GM12872 (cell line): ENCODE measurements around the gene AEBP1.

ENCODE experiments used
- TF ChIP-seq, protein P1 (sequence below): IDR thresholded peaks from 3 replicates; pipeline ENCODE4 v1.5.1; 2011; ENCODE audit warnings: low read depth, mild to moderate bottlenecking, low read length, moderate library complexity; ENCODE audit not compliant: insufficient read depth

AEBP1 gene

DNA sequence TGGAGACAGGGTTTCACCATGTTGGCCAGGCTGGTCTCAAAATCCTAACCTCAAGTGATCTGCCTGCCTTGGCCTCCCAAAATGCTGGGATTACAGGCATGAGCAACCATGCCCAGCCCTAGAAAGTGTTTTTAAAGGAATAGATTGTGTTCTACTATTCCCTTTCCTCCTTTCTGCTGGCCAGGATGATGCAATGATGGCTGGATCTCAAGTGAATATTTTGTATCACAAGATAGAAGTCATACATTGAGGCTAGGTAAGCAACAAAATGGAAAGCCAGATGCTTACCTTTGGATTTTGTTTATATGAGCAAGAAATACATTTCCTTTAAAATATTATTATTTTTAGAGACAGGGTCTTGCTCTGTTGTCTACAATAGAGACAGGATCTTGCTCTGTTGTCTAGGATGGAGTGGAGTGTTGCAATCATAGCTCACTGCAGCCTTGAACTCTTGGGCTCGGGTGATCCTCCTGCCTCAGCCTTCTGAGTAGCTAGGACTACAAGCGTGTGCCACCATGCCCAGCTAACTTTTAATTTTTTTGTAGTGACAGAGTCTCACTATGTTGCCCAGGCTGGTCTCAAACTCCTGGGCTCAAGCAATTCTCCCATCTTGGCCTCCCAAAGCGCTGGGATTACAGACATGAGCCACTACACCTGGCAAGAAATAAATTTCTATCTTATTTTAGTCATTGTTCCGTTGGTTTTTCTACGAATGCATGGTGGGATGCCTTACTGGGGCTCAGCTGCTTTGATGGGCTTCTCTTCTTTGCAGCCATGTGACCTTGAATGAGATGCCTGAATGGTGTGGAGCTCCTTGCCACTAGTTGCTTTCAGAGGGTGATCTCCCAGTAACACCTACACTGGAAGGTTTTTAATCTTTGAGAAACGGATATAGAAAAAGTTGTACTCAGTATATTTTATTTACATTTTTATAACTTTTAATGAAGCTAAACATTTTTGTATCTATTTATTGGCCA lies 5.8 kb upstream of the AEBP1 start:
- TF ChIP-seq, protein P1, sequence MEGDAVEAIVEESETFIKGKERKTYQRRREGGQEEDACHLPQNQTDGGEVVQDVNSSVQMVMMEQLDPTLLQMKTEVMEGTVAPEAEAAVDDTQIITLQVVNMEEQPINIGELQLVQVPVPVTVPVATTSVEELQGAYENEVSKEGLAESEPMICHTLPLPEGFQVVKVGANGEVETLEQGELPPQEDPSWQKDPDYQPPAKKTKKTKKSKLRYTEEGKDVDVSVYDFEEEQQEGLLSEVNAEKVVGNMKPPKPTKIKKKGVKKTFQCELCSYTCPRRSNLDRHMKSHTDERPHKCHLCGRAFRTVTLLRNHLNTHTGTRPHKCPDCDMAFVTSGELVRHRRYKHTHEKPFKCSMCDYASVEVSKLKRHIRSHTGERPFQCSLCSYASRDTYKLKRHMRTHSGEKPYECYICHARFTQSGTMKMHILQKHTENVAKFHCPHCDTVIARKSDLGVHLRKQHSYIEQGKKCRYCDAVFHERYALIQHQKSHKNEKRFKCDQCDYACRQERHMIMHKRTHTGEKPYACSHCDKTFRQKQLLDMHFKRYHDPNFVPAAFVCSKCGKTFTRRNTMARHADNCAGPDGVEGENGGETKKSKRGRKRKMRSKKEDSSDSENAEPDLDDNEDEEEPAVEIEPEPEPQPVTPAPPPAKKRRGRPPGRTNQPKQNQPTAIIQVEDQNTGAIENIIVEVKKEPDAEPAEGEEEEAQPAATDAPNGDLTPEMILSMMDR, result no peak

DNA sequence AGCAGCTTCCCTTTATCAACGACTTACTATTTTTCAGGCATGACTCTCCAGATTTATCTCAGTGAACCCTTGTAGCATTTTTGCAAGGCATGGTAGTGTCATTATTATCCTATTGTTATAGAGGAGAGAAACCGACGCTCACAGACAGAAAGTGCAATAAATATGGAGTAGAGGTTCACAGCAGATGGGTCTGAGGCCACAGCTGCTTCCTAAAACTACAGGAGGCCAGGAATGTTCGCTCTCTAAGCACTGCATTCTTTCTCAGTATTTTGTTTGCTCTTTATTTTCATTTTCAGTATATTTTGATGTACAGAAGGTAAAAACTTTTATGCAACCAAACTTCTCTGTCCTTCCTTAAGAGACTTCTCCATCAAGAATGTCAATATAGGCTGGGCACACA lies 4.5 kb upstream of the AEBP1 start:
- TF ChIP-seq, protein P1, result no peak

DNA sequence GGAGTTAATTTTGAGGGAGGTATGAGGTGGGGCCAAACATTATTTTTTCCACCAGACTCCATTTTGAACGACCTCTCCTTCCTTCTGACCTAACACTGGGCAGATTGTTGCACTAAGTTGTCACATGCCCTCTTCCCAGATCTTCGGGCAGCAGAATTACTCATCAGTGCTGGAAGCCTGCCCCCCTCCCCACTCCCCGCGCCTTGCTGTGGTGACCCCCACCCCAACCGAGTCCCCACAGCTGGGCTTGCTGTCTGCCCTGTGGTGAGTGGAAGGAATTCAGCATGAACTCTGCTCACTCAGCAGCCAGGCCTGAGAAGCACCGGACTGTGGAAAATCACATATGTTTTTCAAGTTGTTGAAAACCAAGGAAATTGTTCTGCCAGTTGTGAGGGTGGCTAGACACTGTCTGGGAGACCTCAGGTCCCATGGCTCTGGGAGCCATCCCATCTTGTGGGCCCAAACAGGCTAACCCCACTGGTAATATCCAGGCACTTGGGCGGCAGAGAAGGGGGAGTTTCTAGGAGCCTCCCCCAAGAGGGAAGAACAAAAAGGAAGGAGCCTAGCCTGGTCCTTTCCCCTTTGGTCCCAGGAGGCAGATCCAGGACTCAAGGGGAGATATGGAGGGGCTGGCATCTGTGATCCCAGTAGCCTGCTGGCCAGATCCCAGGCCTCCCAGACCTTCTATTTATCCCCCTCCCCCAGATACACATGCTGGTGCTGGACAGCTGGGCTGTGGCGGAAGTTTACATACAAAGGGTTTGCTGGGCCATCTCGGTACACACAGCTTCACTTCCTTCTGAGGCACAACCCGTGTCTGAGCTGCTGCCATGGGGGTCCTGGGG lies 3.5 kb upstream of the AEBP1 start:
- TF ChIP-seq, protein P1, result no peak

DNA sequence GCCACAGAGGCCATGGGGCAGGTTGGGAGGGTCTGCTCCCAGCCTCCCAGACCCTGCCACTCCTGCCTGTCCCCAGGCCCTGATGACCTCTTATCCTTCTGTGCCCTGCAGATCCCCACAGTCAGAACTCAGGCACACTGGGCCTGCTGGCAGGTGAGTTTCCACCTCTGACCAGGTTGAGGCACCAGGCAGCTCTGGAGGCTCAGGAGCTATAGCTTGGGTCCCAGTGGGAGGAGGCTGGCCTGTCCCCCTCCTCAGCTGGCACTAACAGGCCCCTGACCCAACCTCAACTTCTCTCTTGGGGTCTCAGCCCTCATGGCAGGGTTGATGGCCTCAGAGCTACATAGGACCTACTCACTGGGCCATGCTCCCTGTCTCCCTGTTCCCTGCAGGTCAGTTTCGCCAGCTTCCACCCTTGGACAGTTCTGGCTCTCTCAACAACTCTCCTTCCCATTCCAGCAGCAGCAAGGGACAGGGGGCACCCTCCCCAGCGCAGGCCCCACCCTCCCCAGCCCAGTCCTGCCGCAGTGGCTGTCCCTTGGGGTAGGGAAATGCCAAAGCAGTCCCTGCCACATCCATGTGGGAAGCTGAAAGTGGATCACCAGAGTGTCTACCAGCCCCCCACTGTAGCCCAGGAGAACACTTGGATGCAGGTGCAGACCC lies 2.7 kb upstream of the AEBP1 start:
- TF ChIP-seq, protein P1, result no peak

DNA sequence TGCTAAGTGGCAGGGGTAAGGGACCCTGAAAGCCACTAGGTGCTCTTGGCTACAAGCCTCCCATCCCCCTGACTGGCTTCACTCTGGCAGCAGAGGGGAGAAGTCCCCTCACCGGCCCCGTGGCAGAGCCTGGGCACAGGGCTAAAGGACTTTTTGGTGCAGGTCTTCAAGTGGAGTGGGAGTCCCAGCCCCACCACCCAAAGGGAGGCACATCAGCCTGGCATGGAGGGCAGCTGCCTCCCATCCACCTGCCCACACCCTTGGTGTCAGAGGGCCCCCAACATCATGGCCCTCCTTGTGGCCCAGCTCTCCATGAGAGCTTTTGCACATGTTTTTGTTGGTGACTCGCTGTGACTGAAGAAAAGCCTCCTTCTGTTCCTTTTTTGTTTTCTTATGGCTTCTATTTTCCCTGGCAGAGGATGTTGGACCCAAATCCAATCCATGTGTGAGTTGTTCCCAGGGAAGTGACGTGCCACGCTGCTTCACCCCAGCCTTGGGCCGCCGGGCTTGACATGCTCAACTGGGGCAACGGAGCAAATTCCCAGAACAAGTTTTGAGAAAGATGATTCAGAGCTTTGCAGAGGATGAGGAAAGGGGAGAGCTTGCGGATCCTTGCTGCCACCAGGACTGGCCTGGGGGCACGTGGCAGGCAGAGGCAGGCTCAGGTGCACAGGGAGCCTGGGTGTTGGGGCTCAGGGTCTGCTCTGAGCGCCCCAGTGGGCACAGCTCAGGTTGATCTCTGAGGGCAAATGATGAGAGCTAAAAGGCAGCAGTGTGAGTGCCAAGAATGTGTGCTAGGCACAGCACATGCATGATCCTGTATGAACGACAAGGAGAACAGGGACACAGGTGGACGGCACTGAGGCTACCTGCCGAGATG lies 1.9 kb upstream of the AEBP1 start:
- TF ChIP-seq, protein P1, result no peak

DNA sequence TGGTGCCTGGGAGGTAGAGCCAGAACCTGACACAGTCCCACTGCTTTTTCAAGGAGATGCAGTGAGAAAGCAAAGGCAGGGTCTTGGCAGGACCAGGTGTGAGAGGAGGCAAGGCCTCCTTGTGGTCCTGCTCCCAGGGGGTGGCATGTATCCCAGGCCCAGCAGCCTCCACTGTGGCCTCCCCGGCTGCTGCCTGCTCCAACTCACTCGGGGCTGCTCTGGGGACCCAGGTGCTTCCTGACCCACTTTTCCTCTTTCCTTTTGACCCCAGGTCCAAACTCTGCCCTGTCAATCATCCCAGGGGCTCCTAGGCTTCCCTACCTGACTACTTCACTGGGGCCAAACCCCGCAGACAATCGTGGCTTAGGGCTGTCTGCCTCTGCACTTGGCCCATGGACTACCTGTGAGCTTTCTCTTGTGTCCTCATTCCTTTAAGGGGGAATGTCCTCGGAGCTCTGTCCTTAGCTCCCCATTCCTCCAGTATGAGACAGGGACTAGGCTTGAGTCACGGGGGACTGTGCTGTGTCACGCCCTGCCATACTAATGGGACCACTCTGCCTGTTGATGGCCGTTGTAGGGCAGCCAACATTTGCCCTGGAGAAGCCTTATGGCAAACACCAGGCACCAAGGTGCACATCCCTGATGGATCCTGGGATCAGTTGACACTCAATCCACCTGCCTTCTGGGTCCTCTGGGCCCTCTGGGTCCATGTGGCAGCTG lies 1.1 kb upstream of the AEBP1 start:
- TF ChIP-seq, protein P1, result no peak
